Measurements from ENCODE around the gene ASXL2.

- no peak for TF ChIP-seq CTCF (IDR thresholded peaks at IDR 0.05)
- no peak for TF ChIP-seq POLR2A (IDR thresholded peaks at IDR 0.05)
Observed at GRCh38 chr2:25825238-25825637, 53.0 kb downstream of the ASXL2 start.

All from body of pancreas (tissue), 4 donors.